ENCODE measurements around the gene EAF2.

DNA sequence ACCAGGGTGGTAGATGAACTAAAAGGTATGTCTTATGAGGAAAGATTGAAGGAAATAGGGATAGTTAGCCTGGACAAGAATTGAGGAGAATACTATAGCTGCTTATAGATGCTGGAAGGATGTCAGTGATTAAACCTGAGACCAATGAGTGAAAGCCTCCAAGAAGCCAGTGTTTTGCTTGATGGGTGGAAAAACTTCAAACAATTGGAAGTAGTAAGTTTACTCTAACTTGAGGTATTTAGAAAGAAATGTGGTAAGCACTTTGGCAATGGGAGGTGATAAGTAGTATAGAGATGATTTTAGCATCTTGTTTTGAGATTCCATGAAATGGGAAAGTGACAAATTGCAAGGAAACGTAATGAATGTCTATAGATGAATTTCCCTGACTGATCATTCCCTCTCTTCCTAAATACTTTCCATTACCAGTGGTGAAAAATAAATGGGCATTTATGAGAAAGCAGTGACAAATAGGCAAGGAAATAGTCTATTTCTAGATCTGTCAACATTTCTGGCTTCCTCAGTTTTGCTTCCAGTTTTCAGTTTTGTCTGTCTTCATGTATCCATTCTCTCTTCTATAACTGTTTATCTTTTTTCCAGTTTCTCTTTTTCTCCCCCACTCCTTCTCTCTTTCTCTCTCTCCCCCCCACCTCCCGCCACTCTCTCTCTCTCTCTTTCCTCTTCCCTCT is 78.4 kb downstream of the EAF2 start:
- TF ChIP-seq JUND (IDR thresholded peaks at IDR 0.05) (no peak), POLR2AphosphoS5 (IDR thresholded peaks at IDR 0.05; ENCODE audit: low read depth, low read length) (no peak), EZH2 (IDR thresholded peaks at IDR 0.05) (no peak), POLR2A (IDR thresholded peaks at IDR 0.05; ENCODE audit: borderline replicate concordance, extremely low read depth, insufficient read depth, insufficient read length) (no peak), CEBPB (IDR thresholded peaks at IDR 0.05; ENCODE audit: low read depth) (no peak)
- TF ChIP-seq, protein P1, sequence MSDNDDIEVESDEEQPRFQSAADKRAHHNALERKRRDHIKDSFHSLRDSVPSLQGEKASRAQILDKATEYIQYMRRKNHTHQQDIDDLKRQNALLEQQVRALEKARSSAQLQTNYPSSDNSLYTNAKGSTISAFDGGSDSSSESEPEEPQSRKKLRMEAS (IDR thresholded peaks at IDR 0.05) = no peak
- TF ChIP-seq, protein P2, sequence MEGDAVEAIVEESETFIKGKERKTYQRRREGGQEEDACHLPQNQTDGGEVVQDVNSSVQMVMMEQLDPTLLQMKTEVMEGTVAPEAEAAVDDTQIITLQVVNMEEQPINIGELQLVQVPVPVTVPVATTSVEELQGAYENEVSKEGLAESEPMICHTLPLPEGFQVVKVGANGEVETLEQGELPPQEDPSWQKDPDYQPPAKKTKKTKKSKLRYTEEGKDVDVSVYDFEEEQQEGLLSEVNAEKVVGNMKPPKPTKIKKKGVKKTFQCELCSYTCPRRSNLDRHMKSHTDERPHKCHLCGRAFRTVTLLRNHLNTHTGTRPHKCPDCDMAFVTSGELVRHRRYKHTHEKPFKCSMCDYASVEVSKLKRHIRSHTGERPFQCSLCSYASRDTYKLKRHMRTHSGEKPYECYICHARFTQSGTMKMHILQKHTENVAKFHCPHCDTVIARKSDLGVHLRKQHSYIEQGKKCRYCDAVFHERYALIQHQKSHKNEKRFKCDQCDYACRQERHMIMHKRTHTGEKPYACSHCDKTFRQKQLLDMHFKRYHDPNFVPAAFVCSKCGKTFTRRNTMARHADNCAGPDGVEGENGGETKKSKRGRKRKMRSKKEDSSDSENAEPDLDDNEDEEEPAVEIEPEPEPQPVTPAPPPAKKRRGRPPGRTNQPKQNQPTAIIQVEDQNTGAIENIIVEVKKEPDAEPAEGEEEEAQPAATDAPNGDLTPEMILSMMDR (IDR thresholded peaks at IDR 0.05 in 2 of 3, conservative IDR thresholded peaks at IDR 0.05 in 1 of 3; ENCODE audit: borderline replicate concordance in 1 of 3, insufficient read depth in 1 of 3, low read depth in 2 of 3, low read length in 2 of 3) = no peak
